ENCODE measurements around the gene TNFRSF1A.

TNFRSF1A gene

GRCh38 chr12:6280672-6281071 is 61.2 kb downstream of the TNFRSF1A start:
- Histone ChIP-seq H3K4me1 (ENCODE audit: insufficient read depth, low read length) (peaks cover 11% of the 10 kb centered on the region; the same call in 1 of the 2 replicates), H3K36me3 (ENCODE audit: insufficient read depth, low read depth, low read length) (no peaks in the 10 kb centered on the region), H3K9ac (ENCODE audit: low read depth, low read length) (no peak overlapping the region), H3K4me3 (ENCODE audit: low read length) (no peak overlapping the region), H3K27ac (ENCODE audit: low read length) (no peak overlapping the region), H3K27me3 (ENCODE audit: insufficient read depth, low read length) (peaks cover 20% of the 10 kb centered on the region; the same call in 1 of the 2 replicates), H3K9me3 (ENCODE audit: insufficient read depth, low read depth, low read length) (no peaks in the 10 kb centered on the region)

- Histone ChIP-seq H3K4me1 (ENCODE audit: insufficient read depth, low read length) (peaks cover 11% of the 10 kb centered on the region; the same call in 1 of the 2 replicates), H3K36me3 (ENCODE audit: insufficient read depth, low read depth, low read length) (no peaks in the 10 kb centered on the region), H3K9me3 (ENCODE audit: insufficient read depth, low read depth, low read length) (no peaks in the 10 kb centered on the region), H3K9ac (ENCODE audit: low read depth, low read length) (no peak overlapping the region), H3K27me3 (ENCODE audit: insufficient read depth, low read length) (peaks cover 20% of the 10 kb centered on the region; the same call in 1 of the 2 replicates), H3K27ac (ENCODE audit: low read length) (no peak overlapping the region), H3K4me3 (ENCODE audit: low read length) (no peak overlapping the region)
Observed at GRCh38 chr12:6280053-6280469, 61.8 kb downstream of the TNFRSF1A start.

GRCh38 chr12:6279631-6280030 is 62.2 kb downstream of the TNFRSF1A start:
- H3K9ac ChIP-seq (ENCODE audit: low read depth, low read length): no peak overlapping the region
- no peak overlapping the region for H3K4me3 ChIP-seq (ENCODE audit: low read length)
- H3K27me3 ChIP-seq (ENCODE audit: insufficient read depth, low read length): peaks cover 20% of the 10 kb centered on the region; the same call in 1 of the 2 replicates
- H3K27ac ChIP-seq (ENCODE audit: low read length): no peak overlapping the region
- no peaks in the 10 kb centered on the region for H3K36me3 ChIP-seq (ENCODE audit: insufficient read depth, low read depth, low read length)
- H3K4me1 ChIP-seq (ENCODE audit: insufficient read depth, low read length): peaks cover 14% of the 10 kb centered on the region; the same call in 1 of the 2 replicates
- H3K9me3 ChIP-seq (ENCODE audit: insufficient read depth, low read depth, low read length): no peaks in the 10 kb centered on the region

- H3K36me3 ChIP-seq (ENCODE audit: insufficient read depth, low read depth, low read length): no peaks in the 10 kb centered on the region
- H3K9ac ChIP-seq (ENCODE audit: low read depth, low read length): no peak overlapping the region
- H3K4me3 ChIP-seq (ENCODE audit: low read length): peak overlapping the region; percentile 45; the same call in 1 of the 2 replicates
- peaks cover 20% of the 10 kb centered on the region; the same call in 1 of the 2 replicates for H3K27me3 ChIP-seq (ENCODE audit: insufficient read depth, low read length)
- H3K27ac ChIP-seq (ENCODE audit: low read length): no peak overlapping the region
- H3K9me3 ChIP-seq (ENCODE audit: insufficient read depth, low read depth, low read length): no peaks in the 10 kb centered on the region
- H3K4me1 ChIP-seq (ENCODE audit: insufficient read depth, low read length): peaks cover 18% of the 10 kb centered on the region
Observed at GRCh38 chr12:6279256-6279628, 62.6 kb downstream of the TNFRSF1A start.

Data from iPS-20b (cell line).